ENCODE results near the gene TCF3. TPM values are rescaled to one million over a fixed set of nuclear protein-coding genes. Genes with fewer than 3 reads are reported as not detected.

Gene TCF3
- total RNA-seq, 1 donor from 2014 or later = 172 TPM

DNA sequence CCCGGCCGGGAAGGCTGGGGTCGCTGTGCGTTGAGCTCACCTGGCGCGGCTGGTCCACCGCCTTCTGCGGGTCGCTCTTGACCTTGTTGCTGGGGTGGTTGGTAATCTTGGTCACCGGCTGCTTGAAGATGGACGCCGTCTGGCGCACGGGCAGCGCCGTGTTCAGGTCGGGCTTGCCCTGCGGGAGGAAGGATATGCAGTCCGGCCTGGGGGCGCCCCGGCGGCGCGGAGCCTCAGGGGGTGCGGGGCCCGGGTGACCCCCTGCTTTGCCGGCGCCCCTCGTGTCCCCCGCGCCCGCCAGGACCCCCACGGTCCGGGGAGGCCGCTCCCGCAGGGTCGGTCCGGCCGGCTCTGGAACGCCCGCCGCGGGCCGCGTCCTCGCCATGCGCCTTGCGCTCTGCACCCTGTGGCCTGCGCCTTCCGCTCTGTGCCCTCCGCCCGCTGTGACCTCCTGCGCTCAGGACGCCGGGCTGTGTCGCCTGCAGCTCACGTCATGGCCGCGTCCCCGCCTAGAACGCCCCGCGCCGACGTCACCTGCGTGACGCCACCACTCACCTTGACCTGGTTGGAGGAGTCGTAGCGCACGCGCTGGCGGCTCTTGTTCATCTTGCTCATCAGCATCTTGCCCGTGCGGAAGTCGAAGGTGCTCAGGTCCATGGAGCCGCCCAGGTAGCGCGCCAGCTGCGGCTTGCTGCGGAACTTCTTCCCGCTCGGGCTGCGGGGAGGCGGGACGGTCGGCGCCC lies 67.7 kb downstream of the TCF3 start:
- H3K4me3 Mint-ChIP-seq = no peak overlapping the region
- H3K4me1 Mint-ChIP-seq (ENCODE audit: low read depth) = peaks cover 6% of the 10 kb centered on the region
- intact Hi-C loops (cut with micrococcal nuclease) = no loop called here
- no peak overlapping the region for H3K27ac Mint-ChIP-seq
- H3K36me3 Mint-ChIP-seq (ENCODE audit: low read depth) = peaks cover 18% of the 10 kb centered on the region
- no peaks in the 10 kb centered on the region for H3K9me3 Mint-ChIP-seq
- no peaks in the 10 kb centered on the region for H3K27me3 Mint-ChIP-seq (ENCODE audit: insufficient read depth)
- DNase-seq (ENCODE audit: low spot score) = no peak

DNA sequence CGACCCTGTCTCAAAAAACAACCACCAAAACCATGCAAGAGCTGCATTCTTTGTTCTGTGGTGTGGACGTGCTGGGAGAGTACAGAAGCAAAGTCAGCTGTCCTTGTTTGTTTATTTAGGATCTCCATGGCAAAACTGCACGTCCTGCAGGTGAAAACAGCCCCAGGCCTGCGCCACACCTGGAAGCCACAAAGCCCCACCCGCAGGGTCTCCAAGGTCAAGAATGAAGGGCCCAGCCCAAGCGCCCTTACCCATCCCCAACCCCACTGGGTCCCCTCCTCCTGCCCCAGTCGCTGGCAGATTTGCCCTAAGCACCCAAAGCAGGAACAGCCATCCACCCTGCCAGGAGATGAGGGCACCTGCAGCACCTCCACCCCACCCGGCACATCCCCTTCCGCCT lies 70.2 kb downstream of the TCF3 start:
- peaks cover 19% of the 10 kb centered on the region for H3K36me3 Mint-ChIP-seq (ENCODE audit: low read depth)

DNA sequence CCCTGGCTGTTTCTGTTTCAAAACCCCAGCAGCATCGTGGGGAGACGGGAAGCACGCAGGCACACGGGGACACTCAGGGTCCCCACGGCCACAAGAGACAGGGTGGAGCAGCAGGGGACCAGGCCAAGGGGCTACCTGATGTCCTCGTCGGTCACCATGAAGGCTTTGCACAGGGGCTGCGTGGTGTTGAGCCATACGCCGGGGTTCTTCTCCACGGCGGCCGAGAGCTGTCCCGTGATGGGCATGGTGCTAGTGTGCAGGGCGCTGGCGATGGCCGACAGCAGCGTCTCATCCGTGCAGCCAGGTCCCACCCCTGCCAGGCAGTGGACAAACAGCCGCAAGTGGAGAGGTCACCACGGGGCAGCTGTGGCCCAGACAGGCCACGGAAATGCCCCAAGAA lies 71.5 kb downstream of the TCF3 start:
- Mint-ChIP-seq H3K27ac (no peak overlapping the region), H3K36me3 (ENCODE audit: low read depth) (peaks cover 19% of the 10 kb centered on the region), H3K9me3 (no peaks in the 10 kb centered on the region), H3K4me1 (ENCODE audit: low read depth) (peaks cover 1% of the 10 kb centered on the region), H3K4me3 (no peak overlapping the region), H3K27me3 (ENCODE audit: insufficient read depth) (no peaks in the 10 kb centered on the region)
- intact Hi-C loops (cut with micrococcal nuclease) = no loop called here
- no peak for DNase-seq (ENCODE audit: low spot score)

More for the DNA sequence above, 70.2 kb downstream of the TCF3 start:
- H3K27me3 Mint-ChIP-seq (ENCODE audit: insufficient read depth) = no peaks in the 10 kb centered on the region
- no peak for DNase-seq (ENCODE audit: low spot score)
- peaks cover 4% of the 10 kb centered on the region for H3K4me1 Mint-ChIP-seq (ENCODE audit: low read depth)
- no peaks in the 10 kb centered on the region for H3K9me3 Mint-ChIP-seq
- H3K4me3 Mint-ChIP-seq = no peak overlapping the region
- intact Hi-C loops (cut with micrococcal nuclease) = no loop called here
- no peak overlapping the region for H3K27ac Mint-ChIP-seq

DNA sequence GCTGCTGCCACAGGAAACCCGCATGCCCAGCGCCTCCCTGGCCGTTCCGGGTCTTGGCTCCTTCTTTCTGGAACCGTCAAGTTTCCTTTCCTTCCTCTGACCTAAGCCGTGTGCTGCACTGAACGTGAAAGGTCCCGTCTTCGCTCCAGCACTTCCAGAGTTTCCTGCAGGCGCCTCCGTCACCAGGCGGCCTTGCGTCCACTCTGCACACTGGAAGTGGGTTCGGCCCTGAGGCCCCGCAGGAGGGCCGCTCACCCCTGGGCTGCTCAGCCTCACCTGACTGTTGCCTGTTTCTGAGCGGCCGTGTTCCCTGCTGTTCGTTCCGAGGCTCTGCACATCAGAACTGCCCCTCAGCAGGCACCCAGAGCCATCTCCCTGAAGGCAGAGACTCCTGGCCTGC lies 72.0 kb downstream of the TCF3 start:
- intact Hi-C loops (cut with micrococcal nuclease) = no loop called here
- no peak for DNase-seq (ENCODE audit: low spot score)
- Mint-ChIP-seq H3K4me1 (ENCODE audit: low read depth) (no peaks in the 10 kb centered on the region), H3K27me3 (ENCODE audit: insufficient read depth) (no peaks in the 10 kb centered on the region), H3K36me3 (ENCODE audit: low read depth) (peaks cover 20% of the 10 kb centered on the region), H3K4me3 (no peak overlapping the region), H3K9me3 (no peaks in the 10 kb centered on the region), H3K27ac (no peak overlapping the region)

DNA sequence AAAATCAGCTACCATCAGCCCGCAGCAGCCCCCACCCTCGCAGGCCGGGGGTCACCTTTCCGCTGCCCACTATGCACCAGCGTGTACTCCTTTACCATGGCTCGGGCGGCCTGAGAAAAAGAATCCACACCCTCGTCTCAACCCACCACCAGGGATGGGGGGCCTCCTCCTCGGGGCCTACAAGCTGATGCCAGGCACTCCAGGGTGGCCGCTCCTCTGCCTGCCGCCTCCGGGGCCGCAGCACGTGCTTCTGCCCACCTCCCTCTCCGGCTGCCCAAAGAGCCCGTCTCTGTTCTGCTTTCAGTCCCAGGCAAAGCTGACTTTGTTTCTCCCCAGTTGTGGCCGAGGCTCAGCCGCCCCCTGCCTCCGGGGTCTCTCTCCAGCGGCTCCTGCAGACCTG lies 73.2 kb downstream of the TCF3 start:
- H3K27ac Mint-ChIP-seq = no peak overlapping the region
- no peaks in the 10 kb centered on the region for H3K4me1 Mint-ChIP-seq (ENCODE audit: low read depth)
- H3K9me3 Mint-ChIP-seq = no peaks in the 10 kb centered on the region
- H3K36me3 Mint-ChIP-seq (ENCODE audit: low read depth) = peaks cover 14% of the 10 kb centered on the region
- no peaks in the 10 kb centered on the region for H3K27me3 Mint-ChIP-seq (ENCODE audit: insufficient read depth)
- no peak overlapping the region for H3K4me3 Mint-ChIP-seq
- intact Hi-C loops (cut with micrococcal nuclease) = no loop called here
- no peak for DNase-seq (ENCODE audit: low spot score)

DNA sequence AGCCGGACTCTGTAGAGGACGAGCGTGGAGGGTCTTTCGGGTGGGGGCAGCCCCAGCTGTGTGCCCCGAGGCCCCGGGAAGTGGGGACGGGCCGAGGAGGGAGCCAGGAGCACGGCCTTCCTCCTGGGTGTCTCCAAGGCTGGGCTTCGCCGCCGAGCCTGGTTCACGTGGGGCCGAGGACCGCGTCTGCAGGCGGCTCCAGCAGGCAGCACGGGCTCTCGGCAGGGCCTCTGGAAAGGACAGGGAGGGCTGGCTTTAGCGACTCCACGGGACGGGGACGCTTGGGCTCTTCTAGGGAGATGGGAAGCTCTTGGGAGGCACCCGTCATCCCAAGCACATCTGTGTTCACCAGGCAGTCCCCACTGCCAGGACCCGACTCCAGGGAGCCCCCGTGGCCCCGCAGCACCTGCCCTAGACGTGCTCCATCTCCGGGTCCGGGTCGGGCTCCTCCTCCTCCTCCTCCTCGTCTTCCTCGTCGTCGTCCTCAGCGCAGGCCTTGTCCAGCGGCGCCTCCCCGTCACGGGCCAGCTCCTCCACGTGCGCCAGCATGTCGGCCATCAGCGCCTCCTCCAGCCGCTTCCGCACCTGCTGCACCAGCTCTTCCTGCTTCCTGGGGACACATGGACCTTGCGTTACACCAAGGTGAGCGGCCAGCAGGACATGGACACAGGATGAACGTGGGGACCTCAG lies 74.3 kb downstream of the TCF3 start:
- H3K4me1 Mint-ChIP-seq (ENCODE audit: low read depth) = no peaks in the 10 kb centered on the region
- no peaks in the 10 kb centered on the region for H3K27me3 Mint-ChIP-seq (ENCODE audit: insufficient read depth)
- DNase-seq (ENCODE audit: low spot score) = no peak
- intact Hi-C loops (cut with micrococcal nuclease) = no loop called here
- no peak overlapping the region for H3K27ac Mint-ChIP-seq
- no peaks in the 10 kb centered on the region for H3K9me3 Mint-ChIP-seq
- peaks cover 14% of the 10 kb centered on the region for H3K36me3 Mint-ChIP-seq (ENCODE audit: low read depth)
- H3K4me3 Mint-ChIP-seq = no peak overlapping the region

DNA sequence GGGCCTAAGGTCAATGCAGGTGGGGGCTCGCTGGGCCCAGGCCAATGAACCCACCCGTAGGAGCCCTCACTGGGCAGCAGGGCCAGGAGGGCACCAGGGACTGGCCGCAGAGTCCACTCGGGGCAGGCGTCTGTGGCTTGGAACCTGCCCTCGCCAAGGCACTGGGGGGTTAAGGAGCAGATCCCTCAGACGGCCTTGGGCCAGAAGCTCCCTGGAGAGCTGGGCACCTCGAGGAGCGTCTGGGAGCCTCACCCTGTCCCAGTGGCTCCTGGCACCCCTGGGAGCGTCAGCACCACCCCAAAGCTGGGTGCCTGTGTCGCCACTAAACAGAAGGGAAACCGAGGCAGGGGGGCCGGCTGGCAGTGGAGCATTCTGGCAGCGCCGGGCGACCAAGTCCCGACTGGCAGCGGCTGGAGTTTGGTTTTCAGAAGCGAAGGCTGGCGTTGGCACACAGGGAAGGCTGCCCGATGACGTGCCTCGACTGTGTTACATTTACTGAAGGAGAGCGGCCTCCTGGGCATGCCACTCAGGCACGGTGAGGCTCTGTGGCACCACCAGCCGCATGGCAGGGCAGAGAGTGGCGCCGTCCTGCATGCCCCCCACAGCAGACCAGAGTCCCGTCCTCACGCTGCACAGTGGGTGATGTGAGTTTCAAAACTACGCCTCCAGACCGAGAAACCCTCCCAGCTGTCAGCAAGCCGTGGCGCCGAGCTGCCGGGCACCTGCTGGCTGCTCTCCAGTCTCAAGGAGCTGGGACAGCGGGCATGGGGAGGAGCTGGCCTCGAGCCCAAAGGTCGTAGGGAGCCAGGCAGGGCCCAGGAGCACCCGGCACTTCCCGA lies 75.1 kb downstream of the TCF3 start:
- Mint-ChIP-seq H3K27me3 (ENCODE audit: insufficient read depth) (no peaks in the 10 kb centered on the region), H3K36me3 (ENCODE audit: low read depth) (peaks cover 14% of the 10 kb centered on the region), H3K4me1 (ENCODE audit: low read depth) (no peaks in the 10 kb centered on the region), H3K4me3 (no peak overlapping the region), H3K9me3 (no peaks in the 10 kb centered on the region), H3K27ac (no peak overlapping the region)
- intact Hi-C loops (cut with micrococcal nuclease) = no loop called here
- no peak for DNase-seq (ENCODE audit: low spot score)

DNA sequence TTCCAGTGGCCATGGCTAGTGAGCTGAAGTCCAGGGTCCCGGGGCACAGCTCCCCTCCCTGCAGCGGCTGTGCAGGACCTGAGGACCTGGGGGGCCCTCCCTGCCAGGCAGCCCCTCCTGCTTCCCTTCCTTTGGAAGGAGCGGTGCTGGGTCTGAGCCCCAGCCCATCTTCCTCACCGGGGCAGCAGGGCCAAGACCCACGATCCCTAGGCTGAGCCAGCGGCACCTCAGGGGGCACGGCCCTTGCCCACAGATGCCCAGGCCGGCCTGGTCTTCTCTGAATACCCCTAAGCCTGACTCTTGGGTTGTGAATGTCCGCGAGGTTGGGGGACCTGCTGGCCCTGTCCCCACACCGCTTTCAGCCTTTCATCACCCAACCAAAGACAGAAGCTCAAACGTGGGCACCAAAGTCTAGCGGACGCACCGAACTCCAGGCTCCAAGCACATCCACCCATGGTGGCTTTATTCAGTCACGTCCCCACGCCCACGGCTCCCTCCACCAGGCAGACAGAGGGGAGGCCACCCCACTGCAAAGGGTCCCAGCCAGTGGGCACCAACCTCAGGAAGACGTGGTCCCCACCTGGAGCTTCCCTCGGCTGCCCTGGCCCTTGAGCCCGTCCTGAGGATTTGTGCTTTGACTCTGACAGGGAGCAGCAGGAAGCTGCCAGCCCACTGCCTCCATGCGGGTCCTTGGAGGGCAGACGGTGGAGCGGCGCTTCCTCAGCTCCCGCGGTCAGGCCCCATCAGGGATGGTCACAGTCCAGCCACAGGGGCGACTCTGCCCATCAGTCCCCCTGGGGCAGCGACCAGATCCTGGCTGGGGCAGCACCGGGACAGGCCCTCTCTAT lies 75.9 kb downstream of the TCF3 start:
- intact Hi-C loops (cut with micrococcal nuclease) = no loop called here

DNA sequence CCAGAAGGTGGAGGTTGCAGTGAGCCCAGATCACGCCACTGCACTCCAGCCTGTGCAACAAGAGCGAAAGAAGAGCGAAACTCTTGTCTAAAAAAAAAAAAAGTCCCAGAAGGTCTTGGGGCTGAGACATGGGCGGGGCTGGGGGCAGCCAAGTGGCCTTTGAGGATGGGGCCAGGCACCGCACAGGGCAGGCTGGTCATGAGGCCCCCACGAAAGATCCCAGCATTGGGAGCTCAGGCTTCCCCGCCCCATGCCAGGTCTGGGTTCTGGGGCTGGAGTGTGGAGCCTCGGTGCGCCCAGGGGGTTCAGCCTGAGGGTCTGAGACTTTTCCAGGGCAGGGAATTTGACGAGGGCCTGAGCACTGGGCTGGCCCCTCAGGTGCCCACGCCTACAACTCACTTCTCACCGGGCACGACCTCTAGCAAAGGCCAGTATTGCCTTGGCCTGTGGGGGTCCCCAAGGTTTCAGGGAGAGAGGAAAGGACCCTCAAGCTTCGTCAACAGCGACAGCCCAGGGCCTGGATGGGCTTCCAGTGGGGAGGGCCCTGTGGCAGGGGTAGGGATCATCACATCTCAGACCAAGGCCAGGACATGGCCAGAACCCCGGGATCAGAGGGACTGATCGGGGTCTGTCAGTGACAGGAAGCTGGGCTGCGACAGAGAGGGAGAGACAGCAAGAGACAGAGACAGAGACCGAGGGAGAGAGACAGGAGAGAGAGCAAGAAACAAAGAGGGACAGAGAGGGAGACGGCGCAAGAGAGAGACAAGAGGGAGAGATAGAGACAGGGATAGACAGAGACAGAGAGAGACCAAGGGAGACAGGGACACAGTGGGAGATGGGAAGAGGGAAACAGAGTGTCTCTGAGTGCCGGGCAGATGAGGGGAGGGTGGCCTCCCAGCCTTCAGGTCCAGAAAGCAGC lies 76.8 kb downstream of the TCF3 start:
- Mint-ChIP-seq H3K27ac (no peak overlapping the region), H3K4me1 (ENCODE audit: low read depth) (no peaks in the 10 kb centered on the region)

More for the DNA sequence above, 75.9 kb downstream of the TCF3 start:
- H3K36me3 Mint-ChIP-seq (ENCODE audit: low read depth) = peaks cover 13% of the 10 kb centered on the region
- no peak overlapping the region for H3K4me3 Mint-ChIP-seq
- H3K27me3 Mint-ChIP-seq (ENCODE audit: insufficient read depth) = peaks cover 1% of the 10 kb centered on the region
- no peak for DNase-seq (ENCODE audit: low spot score)
- H3K9me3 Mint-ChIP-seq = no peaks in the 10 kb centered on the region
- no peaks in the 10 kb centered on the region for H3K4me1 Mint-ChIP-seq (ENCODE audit: low read depth)
- no peak overlapping the region for H3K27ac Mint-ChIP-seq

DNA sequence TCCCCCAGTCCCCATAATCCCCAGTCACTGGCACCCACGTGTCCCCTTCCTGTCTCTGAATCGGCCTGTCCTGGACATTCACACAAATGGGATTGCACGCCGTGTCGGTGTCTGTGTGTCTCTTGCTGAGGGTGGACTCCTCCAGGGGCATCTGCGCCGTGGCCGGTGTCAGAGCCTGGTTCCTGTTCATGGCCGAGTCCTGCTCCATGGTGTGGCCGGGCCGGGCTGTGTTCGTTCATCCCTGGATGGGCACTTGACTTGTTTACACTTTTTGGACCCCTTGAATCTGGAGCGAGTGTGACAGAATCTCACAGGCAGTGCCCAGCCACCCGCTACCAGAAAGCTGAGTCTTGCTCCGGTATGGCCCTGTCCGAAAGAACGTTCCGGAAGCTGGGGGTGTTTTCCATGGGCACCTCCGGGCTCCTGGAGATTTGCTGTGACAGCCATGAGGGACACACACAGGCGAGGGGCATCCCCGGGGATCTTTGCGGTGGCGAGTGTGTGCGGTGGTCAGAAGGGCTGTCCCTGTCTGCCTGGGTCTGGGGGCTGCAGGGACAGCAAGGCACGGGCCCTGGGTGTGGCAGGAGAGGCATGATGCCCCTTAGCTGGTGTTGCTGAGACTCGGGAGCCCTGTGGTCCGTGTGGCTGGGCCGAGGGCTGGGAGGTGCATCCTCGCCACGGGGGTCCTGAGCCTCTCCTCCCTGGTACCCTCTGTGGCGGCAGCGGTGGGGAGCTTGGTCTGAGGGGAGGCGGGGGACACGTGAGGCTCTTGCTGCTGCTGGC lies 77.9 kb downstream of the TCF3 start:
- DNase-seq (ENCODE audit: low spot score) = no peak
- intact Hi-C loops (cut with micrococcal nuclease) = no loop called here
- peaks cover 10% of the 10 kb centered on the region for H3K27me3 Mint-ChIP-seq (ENCODE audit: insufficient read depth)
- no peaks in the 10 kb centered on the region for H3K4me1 Mint-ChIP-seq (ENCODE audit: low read depth)
- H3K4me3 Mint-ChIP-seq = no peak overlapping the region
- no peak overlapping the region for H3K27ac Mint-ChIP-seq
- H3K36me3 Mint-ChIP-seq (ENCODE audit: low read depth) = peaks cover 5% of the 10 kb centered on the region
- H3K9me3 Mint-ChIP-seq = no peaks in the 10 kb centered on the region

More for the DNA sequence above, 76.8 kb downstream of the TCF3 start:
- peaks cover 3% of the 10 kb centered on the region for H3K27me3 Mint-ChIP-seq (ENCODE audit: insufficient read depth)
- H3K9me3 Mint-ChIP-seq = no peaks in the 10 kb centered on the region
- H3K4me3 Mint-ChIP-seq = no peak overlapping the region
- intact Hi-C loops (cut with micrococcal nuclease) = no loop called here
- no peak for DNase-seq (ENCODE audit: low spot score)
- peaks cover 10% of the 10 kb centered on the region for H3K36me3 Mint-ChIP-seq (ENCODE audit: low read depth)

DNA sequence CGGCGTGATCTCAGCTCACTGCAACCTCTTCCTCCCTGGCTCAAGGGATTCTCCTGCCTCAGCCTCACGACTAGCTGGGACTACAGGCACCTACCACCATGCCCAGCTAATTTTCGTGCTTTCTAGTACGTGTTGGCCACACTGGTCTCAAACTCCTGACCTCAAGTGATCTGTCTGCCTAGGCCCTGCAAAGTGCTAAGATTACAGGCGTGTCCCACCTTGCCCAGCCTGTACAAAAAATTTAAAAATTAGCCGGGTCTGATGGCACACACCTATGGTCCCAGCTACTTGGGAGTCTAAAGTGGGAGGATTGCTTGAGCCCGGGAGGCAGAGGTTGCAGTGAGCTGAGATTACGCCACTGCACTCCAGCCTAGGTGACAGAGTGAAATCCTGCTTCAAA lies 79.6 kb downstream of the TCF3 start:
- Mint-ChIP-seq H3K36me3 (ENCODE audit: low read depth) (peaks cover 3% of the 10 kb centered on the region), H3K4me3 (no peak overlapping the region), H3K9me3 (no peaks in the 10 kb centered on the region), H3K27me3 (ENCODE audit: insufficient read depth) (peaks cover 12% of the 10 kb centered on the region), H3K4me1 (ENCODE audit: low read depth) (no peaks in the 10 kb centered on the region), H3K27ac (no peak overlapping the region)
- DNase-seq (ENCODE audit: low spot score) = no peak
- intact Hi-C loops (cut with micrococcal nuclease) = no loop called here
